DMS114 treated with DMSO at 0.1 percent for 48 hours (cell line): ENCODE data around the gene ABCC8.

ENCODE experiments used
- DNase-seq: peaks from one replicate; lab custom pipeline; 2025; ENCODE audit not compliant: unreplicated experiment; lab: John Stamatoyannopoulos, UW

ABCC8 gene

DNA sequence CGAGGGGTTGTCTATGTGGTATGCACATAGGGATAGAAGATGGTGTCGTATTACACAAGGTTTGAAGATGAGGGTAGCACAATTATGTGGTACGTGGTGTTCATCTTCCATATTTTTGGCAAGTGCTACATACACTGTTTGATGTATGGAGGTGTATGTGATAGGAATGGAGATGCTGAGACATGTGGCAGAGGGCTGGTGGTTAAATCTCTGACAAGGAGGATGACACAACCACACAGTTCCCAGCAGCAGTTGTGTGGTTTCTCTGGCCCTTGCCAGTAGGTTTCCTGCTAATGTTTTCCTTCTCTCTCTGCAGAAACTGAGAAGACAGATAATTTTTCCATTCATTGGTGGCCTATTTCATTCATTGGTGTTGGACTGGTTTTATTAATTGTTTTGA is 108.1 kb downstream of the ABCC8 start:
- no peak for DNase-seq

DNA sequence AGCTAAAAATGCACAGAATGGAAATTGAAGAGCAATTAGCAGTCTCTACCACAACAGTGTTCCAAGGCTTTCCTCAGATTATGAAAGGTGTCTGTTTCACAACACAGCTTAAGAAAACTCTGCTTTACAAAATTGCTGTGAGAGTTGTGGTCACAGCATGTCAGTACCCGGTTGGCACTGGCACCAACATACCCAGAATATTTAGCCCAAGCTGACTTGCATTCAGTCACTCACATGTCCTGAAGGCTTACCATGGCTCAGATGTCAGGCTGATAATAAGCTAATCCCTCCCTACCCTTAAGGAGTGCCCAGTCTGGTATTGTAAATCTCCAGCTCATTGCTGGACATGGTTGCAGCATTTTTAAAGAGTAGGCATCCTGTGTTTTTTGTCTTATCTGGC is 110.2 kb downstream of the ABCC8 start:
- no peak for DNase-seq

DNA sequence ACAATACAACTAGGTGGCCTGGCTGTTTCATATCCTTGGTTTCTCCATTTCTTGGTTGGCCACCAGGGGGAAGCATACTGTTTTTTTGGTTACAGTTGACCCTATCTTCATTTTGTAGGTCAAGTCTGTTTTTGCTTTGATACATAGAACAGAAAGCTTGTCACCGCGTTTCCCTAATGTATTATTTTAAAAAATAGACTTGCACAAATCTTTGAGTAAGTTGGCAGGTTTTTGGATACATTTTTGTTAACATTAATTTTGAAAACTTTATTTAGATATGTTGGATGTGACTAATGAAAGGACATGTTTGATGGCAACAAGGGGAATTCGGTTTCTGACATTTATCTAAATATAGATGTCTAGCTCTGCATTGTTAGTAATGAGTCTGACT is 122.0 kb downstream of the ABCC8 start:
- peak; percentile 51 for DNase-seq

DNA sequence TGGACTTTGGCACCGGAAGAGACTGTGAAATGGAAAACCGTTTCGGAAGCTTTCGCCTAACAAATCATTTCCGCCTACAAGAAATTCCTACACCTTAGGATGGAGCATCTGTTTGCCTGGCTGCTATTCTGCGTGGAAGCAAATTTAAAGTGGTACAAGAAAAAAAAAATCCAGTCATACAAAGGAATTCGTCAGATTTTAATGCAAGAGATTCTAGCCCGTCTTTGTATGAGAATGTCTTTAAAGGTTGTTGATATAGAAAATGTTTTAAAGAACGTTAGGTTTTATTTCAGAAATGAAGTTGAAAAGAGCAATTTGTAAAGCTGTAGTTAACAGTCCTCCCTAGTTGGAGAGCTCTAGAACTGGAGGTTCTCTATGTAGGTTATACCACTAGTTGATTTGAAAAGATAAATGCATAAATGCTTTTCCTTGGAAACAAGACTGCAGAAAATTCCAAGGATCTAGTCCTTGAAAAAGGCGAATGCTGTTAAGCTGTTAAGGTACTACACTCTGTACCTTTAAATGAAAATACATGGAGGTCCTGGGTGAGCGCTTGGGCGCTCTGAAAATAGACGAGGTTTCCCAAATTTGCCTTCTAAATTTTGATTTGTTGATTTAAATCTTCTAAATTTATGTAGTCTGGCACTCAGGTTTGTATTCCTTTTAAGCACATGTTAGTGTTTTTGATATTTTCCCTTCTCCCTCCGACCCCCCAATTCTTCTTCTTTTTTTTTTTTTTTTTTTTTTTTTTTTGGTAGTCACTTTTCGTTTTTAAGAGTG is 122.6 kb downstream of the ABCC8 start:
- no peak for DNase-seq

DNA sequence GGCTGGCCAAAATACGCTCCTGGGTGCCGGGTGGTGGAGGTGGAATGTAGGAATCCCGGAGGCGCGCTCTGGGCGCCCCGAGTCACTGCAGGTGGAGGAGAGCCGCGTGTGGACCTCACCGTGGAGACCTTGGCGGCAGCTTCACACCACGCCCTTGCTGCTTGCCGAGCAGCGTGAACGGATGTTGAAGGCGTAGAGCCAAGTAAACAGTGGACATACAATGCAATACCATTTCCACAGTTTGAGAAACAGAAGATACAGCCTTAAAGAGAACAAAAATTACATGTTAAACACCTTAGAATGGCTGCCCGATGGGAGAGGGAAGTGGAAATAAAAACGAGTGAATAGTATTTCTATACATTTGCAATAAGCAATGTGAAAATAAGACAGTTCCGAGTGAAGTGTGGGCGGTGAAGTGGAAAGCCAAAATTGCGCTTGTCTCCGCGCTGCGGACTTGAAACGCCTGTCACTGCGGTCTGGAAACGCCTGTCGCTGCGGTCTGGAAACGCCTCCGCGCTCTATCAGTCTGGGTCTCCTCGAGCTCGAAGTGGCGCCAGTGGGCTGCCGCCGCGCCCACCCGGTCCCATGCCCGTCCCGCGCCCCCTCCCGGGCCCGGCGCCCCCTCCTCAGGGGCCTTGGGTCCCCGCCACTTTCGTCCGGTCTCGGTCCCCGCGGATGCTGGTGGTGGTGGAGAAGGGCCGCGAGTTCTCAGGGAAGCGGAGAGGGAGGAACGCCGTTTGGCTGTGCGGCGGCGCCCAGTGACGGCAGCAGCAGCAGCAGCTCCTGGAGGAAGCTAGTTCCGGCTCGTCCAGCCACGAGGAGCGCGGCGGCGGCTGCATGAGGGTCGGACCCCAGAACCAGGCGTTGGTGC is 123.5 kb downstream of the ABCC8 start:
- DNase-seq = peak; percentile 53

DNA sequence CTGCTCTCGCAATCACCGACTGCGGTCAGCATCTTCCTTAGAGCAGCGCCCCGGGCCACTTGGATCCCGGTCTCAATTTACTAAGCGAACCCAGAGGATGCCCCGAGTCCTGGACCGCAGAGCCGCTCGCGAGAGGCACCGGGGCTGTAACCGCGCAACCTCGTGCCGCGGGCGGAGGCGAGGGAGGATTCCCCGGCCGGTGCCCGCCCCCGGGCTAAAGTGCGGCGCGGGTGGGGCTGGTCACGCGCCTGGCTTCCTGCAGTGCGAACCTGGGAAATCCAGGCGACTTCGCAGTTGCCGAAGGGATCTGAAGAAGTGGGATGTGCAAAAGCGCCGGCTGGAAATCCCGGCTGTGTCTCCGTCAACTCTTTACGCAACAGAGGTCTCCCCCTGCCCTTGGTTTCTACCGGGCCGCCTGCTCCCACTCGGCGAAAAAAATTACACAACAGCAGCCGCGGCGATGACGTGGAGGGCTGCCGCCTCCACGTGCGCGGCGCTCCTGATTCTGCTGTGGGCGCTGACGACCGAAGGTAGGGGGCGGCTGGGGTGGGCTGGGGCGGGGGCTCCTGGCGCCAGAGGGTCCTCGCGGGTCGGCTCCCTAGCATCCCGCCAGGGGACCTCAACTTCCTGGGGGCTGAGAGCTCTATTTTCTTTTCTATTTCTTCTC is 125.0 kb downstream of the ABCC8 start, which contains the start of gene NCR3LG1:
NCR3LG1 (plus strand) TSS at position 291 of the 667 bp plus-strand sequence; CDS start at position 461, 170 bp downstream.
- DNase-seq = no peak

DNA sequence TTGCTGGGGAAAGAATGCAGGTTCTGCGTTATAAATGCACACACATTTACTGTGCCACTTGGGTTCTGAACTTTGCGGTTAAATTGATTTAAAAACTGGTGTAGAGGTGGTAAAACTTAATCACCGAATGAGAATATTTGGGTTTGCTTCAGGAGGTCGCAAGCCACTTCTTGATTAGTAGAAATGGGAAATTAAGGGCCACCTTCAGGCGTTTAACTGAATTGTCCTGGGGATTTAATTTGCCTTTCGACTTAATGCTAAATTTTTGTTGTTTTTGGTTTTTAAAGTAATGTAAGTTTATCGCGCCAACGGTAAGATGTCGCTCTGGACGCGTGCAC is 125.5 kb downstream of the ABCC8 start:
- DNase-seq = no peak

DNA sequence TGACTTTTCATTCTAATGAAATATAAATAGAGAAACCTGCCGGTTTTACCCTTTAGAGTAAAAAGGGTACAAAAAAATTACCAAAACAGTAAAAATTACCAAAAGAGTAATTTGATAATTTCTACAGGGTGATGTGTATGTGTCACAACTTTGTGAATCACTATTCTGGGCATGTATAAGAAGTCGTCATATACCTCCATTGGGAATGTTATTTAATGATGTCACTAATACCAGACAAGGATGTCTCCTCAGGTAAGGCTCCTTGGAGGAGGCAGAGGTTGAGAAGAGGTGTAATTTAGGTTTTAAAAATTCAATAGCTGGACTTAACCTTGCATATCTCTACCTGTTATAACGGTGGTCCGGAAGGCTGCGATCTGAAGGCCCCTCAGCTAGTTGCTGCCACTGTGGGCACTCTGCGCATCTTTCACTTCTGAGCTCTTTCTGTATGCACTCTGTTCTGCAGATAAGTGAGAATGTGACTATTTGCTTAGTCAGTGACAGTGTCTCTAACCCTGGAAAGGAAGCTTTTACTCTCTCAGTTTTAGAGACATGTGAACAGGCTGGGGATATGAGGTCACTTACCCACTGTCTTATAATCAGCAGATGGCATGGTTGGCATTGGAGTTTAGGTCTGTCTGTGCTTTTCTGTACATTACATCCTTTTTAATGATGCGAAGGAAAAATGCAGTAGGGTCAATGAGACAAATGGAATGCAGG is 126.0 kb downstream of the ABCC8 start:
- no peak for DNase-seq

DNA sequence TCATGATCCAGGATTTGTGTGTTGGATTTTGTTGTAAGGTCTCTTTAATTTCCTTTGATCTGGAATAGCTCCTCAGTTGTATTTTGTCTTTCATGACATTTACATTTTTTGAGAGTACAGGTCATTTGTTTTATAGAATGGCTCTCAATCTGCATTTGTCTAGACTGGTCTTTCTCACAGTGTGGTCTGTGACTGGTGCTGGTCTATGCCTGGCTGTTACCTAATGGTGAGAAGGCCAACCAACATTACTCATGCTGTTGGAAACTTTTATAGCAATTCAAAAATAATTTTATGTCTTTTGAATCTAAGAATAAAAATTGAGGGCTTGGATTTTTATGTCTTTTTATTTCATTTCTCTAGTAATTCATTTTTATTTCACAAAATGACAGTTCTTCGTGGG is 129.0 kb downstream of the ABCC8 start:
- no peak for DNase-seq

DNA sequence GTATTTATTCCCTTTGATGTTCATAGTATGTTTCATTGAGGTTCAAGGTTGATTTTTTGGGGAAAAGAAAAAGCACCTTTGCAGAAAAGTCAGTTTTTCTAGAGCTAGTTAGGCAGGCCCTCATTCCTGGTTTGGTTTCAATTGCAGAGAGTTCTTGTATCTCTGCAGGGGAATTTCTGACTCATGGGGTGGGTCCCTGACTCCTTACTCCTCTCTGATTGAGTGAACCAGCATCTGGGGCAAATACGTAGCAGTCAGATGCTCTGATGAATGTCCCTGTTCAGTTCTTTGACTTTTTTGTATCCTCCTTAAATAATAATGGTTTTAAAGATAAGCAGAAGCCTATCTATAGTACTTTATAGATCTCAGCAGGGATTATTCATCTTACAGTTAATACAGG is 132.7 kb downstream of the ABCC8 start:
- DNase-seq = no peak

DNA sequence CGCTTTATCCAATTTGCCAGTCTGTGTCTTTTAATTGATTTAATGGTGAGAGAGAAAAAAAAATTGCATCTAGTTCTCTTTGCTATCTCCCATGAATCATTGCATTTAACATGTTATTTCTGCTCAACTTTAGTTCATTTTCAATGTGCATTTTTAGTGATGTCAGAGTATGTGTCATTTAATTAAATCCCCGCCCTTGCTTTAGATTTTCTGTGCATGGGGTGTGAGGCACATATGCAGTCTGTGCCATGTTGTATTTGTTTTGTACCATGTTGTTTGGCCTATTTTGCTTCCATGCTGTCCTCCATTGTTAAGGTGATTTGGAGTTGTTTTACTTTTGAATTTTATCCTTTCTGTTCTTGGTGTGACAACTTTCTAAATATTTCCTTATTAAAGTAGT is 133.4 kb downstream of the ABCC8 start:
- no peak for DNase-seq
